Measurements from ENCODE around the gene CDH15. TPM values are rescaled to one million over a fixed set of nuclear protein-coding genes. Genes with fewer than 3 reads are reported as not detected.

CDH15 gene
- polyA plus RNA-seq, 1 donor: 1.1 TPM

- H3K9me3 ChIP-seq (ENCODE audit: control insufficient read depth, low read depth, low read length): peaks cover 9% of the 10 kb centered on the region
- peaks cover 13% of the 10 kb centered on the region for H3K4me1 ChIP-seq (ENCODE audit: control insufficient read depth, insufficient read depth, low read length)
- DNase-seq: no peak
- H3K27me3 ChIP-seq (ENCODE audit: control insufficient read depth, insufficient read depth, low read length): peaks cover 28% of the 10 kb centered on the region
- WGBS (ENCODE audit: insufficient coverage, low lambda C conversion rate): 100% methylated on average over 1 of the region's 13 CpGs
- no peak overlapping the region for H3K27ac ChIP-seq (ENCODE audit: low read length)
- H3K4me3 ChIP-seq (ENCODE audit: low read length): no peak overlapping the region
- no peaks in the 10 kb centered on the region for H3K36me3 ChIP-seq (ENCODE audit: control insufficient read depth, insufficient read depth, low read length)
Observed at GRCh38 chr16:89197033-89197632, 25.6 kb downstream of the CDH15 start.

DNA sequence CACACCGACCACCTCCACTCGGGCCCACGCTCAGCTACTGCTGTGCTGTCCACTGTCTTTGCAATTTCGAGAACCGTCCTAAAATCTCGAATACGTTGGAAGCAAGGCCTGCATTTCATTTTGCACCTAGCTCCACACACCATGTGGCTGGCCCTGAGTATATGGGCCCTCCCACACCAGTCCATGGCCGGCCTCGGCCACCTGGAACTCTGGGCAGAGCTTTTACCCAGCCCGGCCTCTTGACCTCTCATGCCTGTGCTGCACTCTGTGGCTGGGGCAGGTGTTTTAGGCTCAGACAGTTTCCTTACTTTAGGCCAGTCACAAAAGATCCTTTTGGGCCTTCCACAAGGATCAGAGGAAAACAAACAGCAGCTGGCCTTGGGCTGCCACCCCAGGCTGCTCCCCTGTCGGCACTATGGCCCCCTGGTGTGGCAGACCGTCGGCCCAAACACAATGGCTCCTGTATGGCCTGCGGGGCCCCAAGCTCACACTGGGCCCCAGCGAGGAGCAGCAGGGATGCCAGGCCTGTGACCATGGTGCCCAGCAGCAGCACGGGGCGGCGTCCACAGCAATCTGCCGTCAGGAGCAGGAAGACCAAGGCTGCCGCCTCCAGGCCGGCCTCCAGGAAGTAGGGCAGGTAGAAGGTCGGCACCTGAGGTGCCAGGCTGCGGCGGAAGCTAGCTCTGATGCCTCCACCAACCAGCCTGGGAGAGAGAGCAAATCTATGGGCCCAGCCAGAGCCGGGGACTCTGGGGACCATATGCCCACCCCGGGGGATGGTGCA is 26.3 kb downstream of the CDH15 start:
- H3K4me3 ChIP-seq (ENCODE audit: low read length): no peak overlapping the region
- no peaks in the 10 kb centered on the region for H3K36me3 ChIP-seq (ENCODE audit: control insufficient read depth, insufficient read depth, low read length)
- H3K4me1 ChIP-seq (ENCODE audit: control insufficient read depth, insufficient read depth, low read length): peaks cover 13% of the 10 kb centered on the region
- H3K9me3 ChIP-seq (ENCODE audit: control insufficient read depth, low read depth, low read length): peaks cover 6% of the 10 kb centered on the region
- no peak overlapping the region for H3K27ac ChIP-seq (ENCODE audit: low read length)
- DNase-seq: no peak
- no CpG with 5 or more reads among the region's 26 CpGs for WGBS (ENCODE audit: insufficient coverage, low lambda C conversion rate)
- peaks cover 35% of the 10 kb centered on the region for H3K27me3 ChIP-seq (ENCODE audit: control insufficient read depth, insufficient read depth, low read length)

DNA sequence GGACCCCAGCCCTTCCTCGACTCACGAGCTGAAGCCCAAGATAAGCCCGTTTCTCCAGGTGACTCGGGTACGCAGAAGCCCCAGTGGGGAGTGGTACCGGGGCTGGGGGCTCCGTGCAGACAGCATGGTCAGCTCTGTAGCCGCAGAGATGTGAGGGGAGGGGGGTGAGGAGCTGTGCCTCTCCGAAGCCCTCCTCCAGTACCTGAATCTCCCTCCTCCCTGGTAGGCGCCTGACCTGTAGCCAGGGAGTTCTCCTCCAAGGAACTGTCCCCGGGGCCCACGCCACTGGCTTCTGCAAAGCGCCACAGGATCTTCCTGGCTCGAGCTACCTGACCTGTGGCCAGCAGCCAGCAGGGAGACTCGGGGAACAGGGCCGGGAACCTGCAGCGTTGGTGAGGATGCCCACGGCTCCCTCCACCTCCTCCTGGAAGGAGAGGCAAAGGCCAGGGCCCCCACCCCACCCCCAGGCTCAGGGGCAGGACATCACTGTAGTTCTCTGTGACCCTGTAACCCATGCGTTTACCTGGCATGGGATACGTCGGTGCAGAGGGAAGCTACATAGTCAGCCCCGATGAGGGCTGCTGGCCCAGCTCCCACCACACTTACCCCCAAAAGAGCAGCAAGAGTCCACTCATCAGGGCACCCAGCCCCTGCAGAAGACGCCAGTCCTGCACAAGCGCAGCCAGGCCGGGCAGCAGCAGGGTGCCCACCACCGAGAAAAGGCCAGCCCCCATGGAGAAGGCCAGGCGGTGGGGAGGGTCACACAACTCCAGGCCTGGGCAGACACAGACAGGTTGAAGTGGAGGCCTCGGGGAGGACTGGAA is 27.1 kb downstream of the CDH15 start:
- Histone ChIP-seq H3K4me1 (ENCODE audit: control insufficient read depth, insufficient read depth, low read length) (peaks cover 13% of the 10 kb centered on the region), H3K27ac (ENCODE audit: low read length) (no peak overlapping the region), H3K4me3 (ENCODE audit: low read length) (no peak overlapping the region), H3K27me3 (ENCODE audit: control insufficient read depth, insufficient read depth, low read length) (peaks cover 42% of the 10 kb centered on the region), H3K9me3 (ENCODE audit: control insufficient read depth, low read depth, low read length) (peaks cover 4% of the 10 kb centered on the region), H3K36me3 (ENCODE audit: control insufficient read depth, insufficient read depth, low read length) (no peaks in the 10 kb centered on the region)
- DNase-seq: no peak
- no CpG with 5 or more reads among the region's 28 CpGs for WGBS (ENCODE audit: insufficient coverage, low lambda C conversion rate)

DNA sequence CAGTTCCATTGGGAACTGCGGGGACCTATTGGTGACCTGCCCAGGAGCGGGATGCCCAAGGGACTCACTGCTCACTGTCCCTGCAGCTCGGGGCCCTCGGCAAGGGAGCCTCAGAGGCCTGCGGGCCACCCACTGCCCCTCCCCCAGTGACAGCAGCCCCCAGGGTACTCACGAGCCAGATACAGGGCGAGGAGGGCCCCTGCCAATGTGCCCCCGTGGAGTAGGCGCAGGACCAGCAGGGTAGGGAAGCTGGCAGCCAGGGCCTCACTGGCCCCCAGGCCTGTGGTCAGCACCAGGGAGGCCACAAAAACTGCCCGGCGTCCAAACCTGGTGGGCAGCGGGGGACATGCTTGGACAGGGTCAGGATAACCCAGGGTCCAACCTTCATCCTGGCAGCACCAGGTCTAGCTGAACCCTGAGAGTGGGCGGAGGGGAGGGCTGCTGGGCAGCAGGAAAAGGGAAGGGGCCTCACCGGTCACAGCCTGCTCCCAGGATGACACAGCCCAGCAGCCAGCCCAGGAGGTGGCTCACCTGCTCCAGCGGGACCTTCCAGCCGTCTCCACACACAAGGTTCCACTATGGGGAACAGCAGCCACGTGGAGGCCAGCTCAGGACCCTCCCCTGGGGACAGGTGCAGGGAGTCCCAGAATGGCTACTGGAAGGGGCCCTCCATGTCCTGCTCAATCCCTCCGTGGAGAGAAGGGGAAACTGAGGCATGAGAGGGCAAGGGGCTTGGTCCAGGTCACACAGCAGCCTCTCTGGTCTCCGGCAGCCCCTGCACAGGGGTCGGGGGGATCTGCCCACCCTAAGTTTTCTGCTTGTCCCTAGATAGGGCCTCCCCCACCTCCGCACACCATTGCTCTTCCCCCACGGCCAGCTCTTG is 27.9 kb downstream of the CDH15 start:
- no peak overlapping the region for H3K27ac ChIP-seq (ENCODE audit: low read length)
- H3K36me3 ChIP-seq (ENCODE audit: control insufficient read depth, insufficient read depth, low read length): no peaks in the 10 kb centered on the region
- no CpG with 5 or more reads among the region's 22 CpGs for WGBS (ENCODE audit: insufficient coverage, low lambda C conversion rate)
- H3K4me1 ChIP-seq (ENCODE audit: control insufficient read depth, insufficient read depth, low read length): peaks cover 13% of the 10 kb centered on the region
- H3K4me3 ChIP-seq (ENCODE audit: low read length): no peak overlapping the region
- peaks cover 46% of the 10 kb centered on the region for H3K27me3 ChIP-seq (ENCODE audit: control insufficient read depth, insufficient read depth, low read length)
- peaks cover 3% of the 10 kb centered on the region for H3K9me3 ChIP-seq (ENCODE audit: control insufficient read depth, low read depth, low read length)
- DNase-seq: no peak

- Histone ChIP-seq H3K36me3 (ENCODE audit: control insufficient read depth, insufficient read depth, low read length) (no peaks in the 10 kb centered on the region), H3K27ac (ENCODE audit: low read length) (no peak within 1 kb of the TSS), H3K27me3 (ENCODE audit: control insufficient read depth, insufficient read depth, low read length) (peaks cover 49% of the 10 kb centered on the region), H3K4me3 (ENCODE audit: low read length) (peak within 1 kb of the TSS; percentile 11), H3K9me3 (ENCODE audit: control insufficient read depth, low read depth, low read length) (peaks cover 3% of the 10 kb centered on the region), H3K4me1 (ENCODE audit: control insufficient read depth, insufficient read depth, low read length) (peaks cover 8% of the 10 kb centered on the region)
- no CpG with 5 or more reads among the region's 28 CpGs for WGBS (ENCODE audit: insufficient coverage, low lambda C conversion rate)
- peak in 1 of 2 donors; percentile 37 for DNase-seq
Observed at GRCh38 chr16:89200124-89200849, 28.7 kb downstream of the CDH15 start, which contains the start of gene SLC22A31. SLC22A31 (minus strand) TSS chr16:89200537; CDS start chr16:89200501, 36 bp downstream.

DNA sequence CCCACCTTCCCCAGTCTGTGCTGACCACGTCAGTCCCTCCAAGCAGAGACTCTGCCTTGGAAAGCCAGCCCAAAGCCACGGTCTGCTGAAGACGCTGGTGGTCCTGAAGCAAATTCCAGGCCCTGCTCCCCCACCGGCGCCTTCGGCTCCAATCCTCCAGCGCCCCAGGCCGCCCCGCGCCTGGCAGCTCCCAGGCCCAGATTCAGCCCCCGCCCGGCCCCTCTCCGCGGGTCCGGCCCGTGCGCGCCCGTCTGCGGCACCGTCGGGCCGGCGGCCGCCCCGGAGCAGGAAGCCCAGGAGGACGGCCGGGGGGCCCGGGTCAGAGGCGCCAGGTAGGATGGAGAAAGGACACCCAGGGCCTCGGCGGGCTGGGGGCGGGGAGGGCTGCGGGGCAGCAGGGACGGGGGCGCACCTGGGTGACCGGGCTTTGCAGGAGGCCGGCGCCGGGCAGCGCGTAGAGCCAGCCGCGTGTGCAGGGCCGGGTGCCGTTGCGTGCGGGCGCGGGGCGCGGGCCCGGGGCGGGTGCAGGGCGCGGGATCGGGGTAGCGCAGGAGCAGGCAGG is 29.4 kb downstream of the CDH15 start:
- Histone ChIP-seq H3K27ac (ENCODE audit: low read length) (no peak overlapping the region), H3K27me3 (ENCODE audit: control insufficient read depth, insufficient read depth, low read length) (peaks cover 49% of the 10 kb centered on the region), H3K4me3 (ENCODE audit: low read length) (peak overlapping the region; percentile 11), H3K36me3 (ENCODE audit: control insufficient read depth, insufficient read depth, low read length) (no peaks in the 10 kb centered on the region), H3K4me1 (ENCODE audit: control insufficient read depth, insufficient read depth, low read length) (peaks cover 8% of the 10 kb centered on the region), H3K9me3 (ENCODE audit: control insufficient read depth, low read depth, low read length) (peaks cover 3% of the 10 kb centered on the region)
- DNase-seq: no peak
- no CpG with 5 or more reads among the region's 58 CpGs for WGBS (ENCODE audit: insufficient coverage, low lambda C conversion rate)

DNA sequence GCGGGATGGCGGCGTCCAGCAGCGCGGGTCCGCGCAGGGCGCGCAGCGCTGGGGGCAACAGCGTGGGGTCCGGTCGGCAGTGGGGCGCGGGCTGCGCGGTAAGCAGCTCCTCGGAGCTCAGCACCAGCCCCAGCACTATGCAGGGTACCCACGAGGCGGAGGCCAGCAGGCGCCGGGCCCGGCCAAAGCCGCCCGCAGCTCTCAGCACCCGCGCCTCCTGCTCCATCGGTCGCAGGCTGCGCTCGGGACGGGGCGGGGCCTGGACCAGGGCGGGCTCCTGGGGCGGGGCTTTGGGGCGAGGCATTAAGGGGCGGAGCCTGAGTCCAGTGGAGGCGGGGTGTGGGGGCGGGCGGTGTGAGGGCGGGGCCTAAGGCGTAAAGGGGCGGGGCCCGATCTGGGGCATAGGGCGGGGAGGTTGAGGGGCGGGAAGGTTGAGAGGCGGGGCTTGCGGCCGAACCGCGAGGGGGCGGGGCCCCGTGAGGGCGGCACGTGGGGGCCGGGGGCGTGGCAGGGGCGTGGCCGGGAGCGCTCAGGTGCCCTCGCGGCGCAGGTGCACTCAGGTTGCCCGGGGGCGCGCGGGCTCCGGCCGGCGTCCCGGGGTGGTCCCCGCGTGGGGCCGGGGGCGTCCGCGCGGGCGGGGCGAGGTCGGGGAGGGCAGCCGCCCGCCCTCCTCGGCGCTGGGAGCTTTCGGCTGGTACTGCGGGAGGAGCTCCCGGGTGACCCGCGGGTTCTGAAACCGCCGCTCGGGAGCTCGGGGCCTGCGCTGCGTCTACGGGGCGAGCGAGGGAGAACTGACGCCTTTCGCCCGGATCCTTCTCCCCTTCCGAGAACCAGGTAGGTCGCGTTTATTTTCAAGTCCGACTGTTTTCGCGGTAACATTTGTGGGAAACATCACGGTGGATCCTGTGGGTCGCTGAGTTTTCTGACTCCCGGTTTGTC is 30.2 kb downstream of the CDH15 start:
- Histone ChIP-seq H3K27me3 (ENCODE audit: control insufficient read depth, insufficient read depth, low read length) (peaks cover 49% of the 10 kb centered on the region), H3K36me3 (ENCODE audit: control insufficient read depth, insufficient read depth, low read length) (no peaks in the 10 kb centered on the region), H3K4me1 (ENCODE audit: control insufficient read depth, insufficient read depth, low read length) (peaks cover 8% of the 10 kb centered on the region), H3K27ac (ENCODE audit: low read length) (no peak overlapping the region), H3K9me3 (ENCODE audit: control insufficient read depth, low read depth, low read length) (peaks cover 3% of the 10 kb centered on the region), H3K4me3 (ENCODE audit: low read length) (peak overlapping the region; percentile 16)
- no CpG with 5 or more reads among the region's 111 CpGs for WGBS (ENCODE audit: insufficient coverage, low lambda C conversion rate)
- DNase-seq: peak; percentile 58 to 81

GRCh38 chr16:89202422-89203215 is 31.1 kb downstream of the CDH15 start:
- no peak overlapping the region for H3K27ac ChIP-seq (ENCODE audit: low read length)
- peak overlapping the region; percentile 16 for H3K4me3 ChIP-seq (ENCODE audit: low read length)
- H3K9me3 ChIP-seq (ENCODE audit: control insufficient read depth, low read depth, low read length): peaks cover 3% of the 10 kb centered on the region
- H3K4me1 ChIP-seq (ENCODE audit: control insufficient read depth, insufficient read depth, low read length): peaks cover 8% of the 10 kb centered on the region
- WGBS (ENCODE audit: insufficient coverage, low lambda C conversion rate): 69% methylated on average over 4 of the region's 49 CpGs
- peaks cover 49% of the 10 kb centered on the region for H3K27me3 ChIP-seq (ENCODE audit: control insufficient read depth, insufficient read depth, low read length)
- H3K36me3 ChIP-seq (ENCODE audit: control insufficient read depth, insufficient read depth, low read length): no peaks in the 10 kb centered on the region
- DNase-seq: no peak
